DMS53 (cell line): ENCODE results near the gene MLN.
A peak's percentile ranks its signal among the peaks of the same experiment; 100 is the strongest.

ENCODE experiments used
- DNase-seq: peaks from one replicate; lab custom pipeline; 2025; lab: John Stamatoyannopoulos, UW

MLN gene, protein sequence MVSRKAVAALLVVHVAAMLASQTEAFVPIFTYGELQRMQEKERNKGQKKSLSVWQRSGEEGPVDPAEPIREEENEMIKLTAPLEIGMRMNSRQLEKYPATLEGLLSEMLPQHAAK

DNA sequence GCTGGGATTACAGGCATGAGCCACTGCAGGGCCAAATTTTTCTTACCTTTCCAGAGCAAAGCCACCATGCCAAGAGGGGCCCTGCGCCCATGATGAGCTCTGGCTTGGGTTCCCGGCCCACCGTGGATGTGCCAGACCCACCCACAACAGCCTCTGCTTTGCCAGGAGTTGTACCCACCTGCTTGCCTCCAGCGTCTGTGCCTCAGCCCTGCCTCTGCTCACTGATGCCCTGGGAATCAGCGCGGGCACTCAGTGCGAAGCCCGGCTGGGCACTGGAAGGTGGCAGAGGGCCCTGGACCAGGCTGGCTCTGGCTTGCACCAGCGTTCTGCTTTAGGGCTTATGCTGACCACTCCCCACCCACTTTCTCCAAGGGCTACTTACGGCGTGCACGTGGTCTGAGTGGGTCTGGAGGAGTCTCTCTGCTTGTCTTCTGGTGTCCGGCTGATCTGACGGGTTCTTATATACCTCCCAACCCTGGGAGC lies at the start of gene MLN:
Gene MLN (minus strand): TSS at position 433 of the 483 bp plus-strand sequence. CDS start 2,840 bp downstream, outside the sequence.
- DNase-seq, result no peak

DNA sequence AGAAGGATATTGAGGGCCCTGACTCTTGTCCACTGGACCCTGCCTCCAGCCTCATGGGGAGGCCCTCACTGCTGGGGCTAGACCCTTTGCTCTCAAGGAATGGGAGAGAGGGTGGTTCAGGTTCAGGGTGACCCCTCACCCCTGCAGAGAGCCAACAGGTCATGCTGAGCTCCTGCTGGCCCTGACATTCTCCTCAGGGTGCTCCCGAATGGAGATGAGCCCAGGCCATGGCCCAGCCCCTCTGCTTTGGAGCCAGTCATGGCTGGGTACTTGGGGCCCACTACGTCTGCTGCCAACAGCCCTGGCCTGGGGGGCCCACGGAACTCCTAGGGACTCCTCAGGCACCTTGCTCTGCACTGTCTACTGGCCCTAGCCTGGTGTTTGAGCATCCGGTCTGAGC lies 49.2 kb upstream of the MLN start:
- DNase-seq, result no peak

DNA sequence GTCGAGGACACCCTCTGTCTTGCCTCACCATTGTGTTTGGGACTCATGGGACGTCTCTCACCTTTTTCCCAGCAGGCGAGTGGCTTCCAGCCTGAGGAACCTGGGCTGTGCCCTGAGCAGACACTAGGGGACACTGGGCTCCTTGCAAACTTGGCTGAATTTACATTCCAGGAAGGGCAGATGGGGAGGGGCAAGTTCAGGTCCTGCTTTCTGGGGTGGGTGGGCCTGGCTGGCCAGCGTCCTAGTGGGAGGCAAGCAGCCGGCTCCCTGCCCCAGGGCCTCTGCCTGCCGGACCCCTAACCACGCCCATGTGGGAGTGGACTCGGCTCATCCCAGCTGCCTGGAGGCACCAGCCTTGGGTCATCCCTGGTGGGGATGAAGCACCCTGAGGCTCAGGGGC lies 48.2 kb upstream of the MLN start:
- peak; percentile 66 for DNase-seq

DNA sequence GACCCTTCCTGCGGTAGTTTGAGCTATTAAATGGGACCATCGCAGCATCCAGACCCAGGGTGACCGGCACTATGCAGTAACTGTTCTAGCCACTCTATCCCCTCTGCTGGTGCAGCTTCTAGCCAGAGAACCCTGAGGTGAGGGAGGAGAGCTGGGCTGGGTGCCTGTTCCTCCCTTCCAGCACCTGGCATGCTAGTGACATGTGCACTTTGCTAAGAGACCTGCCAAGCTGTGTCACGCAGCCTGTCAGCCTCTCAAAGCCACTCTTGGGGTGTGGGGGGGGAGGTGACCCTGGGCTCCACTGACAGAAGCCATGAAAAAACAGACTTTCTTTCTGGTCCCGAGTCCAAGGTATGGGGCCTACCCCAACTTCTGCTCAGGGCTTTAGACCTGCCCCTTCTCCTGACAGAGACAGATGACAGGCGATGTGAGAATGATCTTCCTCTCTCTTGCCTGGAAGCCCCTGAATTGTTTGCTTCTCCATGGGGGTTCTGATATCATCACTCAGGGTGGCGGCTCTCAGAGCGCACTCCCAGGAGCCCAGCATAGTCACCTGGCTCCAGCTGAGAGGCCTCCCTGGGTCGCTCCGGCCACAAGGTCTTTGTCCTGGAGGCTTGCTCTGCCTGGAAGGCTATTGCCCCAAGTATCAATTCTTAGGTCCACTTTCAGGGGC lies 47.2 kb upstream of the MLN start:
- no peak for DNase-seq

DNA sequence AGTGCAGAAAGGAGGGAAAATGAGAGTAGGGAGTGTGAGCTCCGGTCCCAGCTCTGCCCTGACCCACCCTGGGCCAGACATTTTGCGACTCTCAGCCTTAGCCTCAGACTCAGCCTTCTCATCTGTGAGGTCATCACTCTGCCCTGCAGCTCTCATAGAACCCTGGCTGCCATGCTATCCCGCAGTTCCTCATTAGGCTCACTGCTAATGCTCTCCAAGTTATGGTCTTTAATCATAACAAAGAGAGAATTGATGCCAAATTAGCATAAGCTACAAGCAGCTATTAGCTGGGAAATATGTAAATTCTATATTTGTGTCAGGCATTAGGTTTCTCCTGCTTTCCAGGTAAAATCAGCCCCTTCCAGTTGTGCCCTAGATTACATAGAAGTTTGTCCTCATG lies 46.5 kb upstream of the MLN start:
- no peak for DNase-seq

DNA sequence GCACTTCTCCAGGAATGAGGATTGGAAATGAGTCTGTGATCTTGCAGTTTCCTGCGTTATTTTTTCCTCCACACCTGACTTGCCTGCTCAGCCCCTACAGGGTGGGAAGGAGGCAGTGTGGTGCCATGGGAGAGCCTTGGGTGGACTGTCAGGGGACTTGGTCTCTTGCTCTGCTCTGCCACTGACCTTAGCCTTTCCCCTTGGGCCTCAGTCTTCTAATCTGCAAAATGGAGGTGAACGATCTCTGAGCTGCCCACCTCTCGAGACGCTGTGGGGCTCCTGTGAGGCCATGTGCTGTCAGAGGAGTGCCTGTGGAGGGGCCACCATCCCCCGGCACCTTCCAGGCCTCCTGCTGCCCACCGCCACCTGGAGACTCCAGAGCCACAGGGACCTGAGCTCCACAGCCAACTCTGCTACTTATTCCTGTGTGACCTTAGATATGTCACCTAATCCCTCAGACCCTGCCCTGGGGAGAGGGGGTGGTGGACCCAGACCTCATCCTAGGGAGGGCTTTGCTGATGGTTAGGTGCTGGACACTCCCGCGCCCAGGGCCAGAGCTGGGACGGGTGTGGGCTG lies 45.8 kb upstream of the MLN start:
- no peak for DNase-seq

DNA sequence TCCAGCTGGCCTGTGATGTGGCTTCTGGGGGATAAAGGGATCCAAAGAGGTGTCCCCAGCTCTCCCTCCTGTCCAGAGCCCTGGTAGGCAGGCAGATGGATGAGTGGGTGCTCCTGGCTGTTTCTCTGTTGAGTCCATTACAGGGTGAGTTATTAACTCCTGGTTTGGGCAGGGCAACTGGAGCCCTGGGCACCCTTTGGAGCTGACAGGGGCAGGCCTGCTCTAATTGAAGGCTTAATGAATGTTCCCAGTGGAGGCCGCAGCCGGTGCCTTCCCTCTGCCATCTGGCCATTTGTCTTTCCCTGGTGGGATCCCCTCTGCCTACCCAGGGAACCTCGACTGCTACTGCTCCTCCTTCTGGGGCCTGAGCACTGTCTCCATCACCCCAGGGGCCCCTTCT lies 44.7 kb upstream of the MLN start:
- DNase-seq, result no peak

DNA sequence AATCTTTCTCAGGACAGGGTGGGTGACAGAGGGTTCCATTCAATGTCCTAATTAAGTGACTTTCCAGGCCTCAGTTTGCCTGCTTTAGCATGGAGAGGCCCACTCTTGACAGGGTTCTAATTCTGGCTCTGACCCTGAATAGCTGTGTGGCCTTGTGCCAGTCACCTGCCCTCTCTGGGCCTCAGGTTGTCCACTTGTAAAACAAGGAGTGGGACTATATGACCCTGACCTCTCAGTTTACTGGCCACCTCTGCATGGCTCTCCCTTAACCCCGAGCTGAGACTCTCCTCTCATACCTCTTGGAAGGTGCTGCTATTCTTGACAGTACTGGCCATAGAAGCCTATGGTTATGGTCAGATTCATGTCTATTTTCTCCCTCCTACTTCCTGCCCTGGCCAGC lies 44.1 kb upstream of the MLN start:
- no peak for DNase-seq

DNA sequence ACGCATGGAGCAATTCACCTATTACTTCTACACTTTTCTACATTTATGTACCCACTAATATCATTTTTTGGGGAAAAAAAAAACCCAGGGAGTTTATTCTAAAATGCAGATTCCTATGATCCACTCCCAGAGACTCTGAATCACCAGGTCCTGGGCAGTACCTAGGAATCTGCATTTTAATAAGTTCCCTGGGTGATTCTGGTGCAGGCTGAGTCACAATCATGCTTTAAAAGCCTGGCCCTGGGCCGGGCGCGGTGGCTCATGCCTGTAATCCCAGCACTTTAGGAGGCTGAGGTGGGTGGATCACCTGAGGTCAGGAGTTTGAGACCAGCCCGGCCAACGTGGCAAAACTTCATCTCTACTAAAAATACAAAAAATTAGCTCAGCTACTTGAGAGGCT lies 43.3 kb upstream of the MLN start:
- DNase-seq, result no peak

DNA sequence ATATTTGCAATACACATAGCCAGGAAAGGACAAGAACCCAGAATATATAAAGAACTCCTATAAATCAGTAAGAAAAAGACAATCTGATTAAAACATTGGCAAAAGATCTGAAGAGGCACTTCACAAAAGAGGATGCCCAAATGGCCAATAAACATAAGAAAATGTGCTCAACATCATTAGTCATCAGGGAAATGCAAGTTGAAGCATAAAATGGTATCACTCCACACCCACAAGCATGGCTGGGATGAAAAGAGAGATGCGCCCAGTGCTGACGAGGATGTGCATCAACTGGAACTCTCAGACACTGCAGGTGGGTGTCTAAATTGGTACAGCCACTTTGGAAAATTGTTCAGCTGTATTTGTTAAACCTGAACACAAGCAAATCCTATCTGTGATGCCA lies 42.4 kb upstream of the MLN start:
- no peak for DNase-seq

DNA sequence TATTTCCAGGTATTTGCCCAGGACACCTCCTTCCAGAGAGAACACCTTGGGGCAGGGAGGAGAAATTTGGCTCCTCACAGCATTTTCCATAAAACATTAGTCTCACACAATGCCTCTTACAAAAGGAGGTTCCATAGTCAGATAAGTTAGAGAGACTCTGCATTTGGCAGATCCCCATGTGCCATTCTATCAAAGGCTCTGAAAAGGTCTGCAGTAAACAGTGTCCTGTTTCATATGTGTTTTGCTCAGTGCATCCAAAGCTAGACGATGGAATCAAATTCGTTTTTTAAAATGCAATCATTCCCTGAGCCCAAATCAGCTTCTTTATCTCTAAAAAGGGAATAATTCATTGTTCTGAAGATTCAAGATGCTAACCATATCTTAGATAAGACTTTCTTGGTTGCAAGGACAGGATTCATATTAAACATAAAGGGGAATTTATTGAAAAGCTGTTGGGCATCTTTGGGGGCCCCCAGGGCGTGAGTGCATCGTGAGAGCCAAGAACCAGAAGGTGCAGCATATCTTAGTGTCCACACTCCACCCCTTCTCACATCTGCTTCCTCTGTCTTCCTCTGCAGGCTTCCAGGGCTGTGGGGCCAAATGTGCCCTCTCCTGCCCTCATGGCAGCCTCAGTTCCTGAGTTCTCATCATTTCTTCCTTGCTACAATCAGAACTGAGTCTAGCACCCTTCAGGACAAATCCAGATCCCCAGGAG lies 41.4 kb upstream of the MLN start:
- DNase-seq, result no peak

DNA sequence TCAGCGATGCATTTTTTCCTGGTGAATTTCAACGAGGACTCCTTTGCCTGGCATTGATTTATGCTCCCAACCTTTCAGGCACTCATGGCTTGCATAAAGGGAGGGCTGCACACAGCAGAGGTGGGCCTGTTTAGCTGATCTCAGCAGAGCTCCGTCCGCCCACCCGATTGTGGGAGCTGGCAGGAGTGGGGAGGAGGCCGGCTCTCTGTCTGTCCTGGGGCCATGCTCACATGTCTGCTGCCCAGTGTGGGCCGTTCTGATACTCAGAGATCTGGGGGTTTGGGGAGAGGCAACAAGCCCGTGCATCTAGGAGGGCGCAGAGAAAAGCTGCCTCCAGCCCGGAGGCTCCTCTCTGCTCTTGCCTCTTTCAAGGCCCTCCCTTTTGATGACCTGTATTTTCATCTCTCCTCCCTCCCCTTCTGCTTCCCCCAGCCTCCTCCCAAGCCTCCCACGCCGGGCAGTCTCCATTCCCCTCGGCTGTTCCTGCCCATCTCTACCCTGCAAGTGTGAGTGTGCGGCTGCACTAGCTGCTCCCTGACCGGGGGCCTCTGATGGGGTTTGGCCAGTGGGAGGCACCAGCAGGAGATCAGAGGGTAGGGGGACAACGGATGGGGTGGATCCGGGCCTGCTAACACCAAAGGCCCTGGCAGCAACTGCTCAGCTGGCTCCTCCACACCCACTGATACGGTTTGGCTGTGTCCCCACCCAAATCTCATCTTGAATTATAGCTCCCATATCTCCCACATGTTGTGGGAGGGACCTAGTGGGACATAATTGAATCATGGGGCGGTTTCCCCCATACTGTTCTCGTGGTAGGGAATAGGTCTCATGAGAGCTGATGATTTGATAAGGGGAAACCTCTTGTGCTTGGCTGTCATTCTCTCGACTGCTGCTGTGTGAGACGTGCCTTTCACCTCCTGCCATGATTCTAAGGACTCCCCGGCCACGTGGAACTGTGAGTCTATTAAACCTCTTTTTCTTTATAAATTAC lies 39.6 kb upstream of the MLN start:
- no peak for DNase-seq

DNA sequence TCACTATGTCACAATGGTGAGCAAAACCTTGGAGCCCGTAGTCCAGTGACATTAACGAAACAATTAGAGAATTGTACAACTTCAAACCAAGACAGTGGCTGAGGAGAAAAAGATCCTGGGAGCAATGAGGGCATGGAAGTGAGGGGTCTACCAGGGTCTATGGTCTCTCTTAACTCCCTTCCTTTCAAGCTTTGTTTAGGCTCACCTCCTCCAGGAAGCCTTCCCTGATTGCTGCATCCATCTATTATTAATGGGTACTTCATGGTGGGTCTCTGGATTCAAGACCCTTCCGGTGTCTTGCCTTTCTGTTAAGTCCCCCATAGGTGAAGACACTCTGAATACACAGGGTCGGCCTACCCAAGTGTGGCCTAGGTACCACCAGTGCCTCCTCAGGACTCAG lies 38.1 kb upstream of the MLN start:
- DNase-seq, result no peak

DNA sequence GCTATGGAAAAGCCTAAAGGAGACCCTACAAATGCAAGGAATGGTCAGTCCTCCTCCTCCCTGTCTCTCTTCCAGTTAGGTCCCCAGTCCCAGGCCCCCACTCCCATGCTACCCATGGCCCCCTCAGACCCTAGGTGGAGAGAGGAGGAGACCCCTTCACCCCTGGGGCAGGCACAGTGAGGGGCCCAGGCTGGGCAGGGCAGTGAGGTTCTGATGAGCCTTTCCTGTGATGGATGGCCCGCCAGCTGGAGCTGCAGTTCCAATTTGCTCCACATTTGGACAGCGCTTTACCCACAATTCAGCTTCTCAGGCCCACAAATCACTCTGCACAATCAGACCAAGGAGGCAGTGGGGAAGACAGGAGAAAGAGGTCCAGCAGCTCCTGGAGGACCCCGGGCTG lies 37.3 kb upstream of the MLN start:
- peak; percentile 27 for DNase-seq

DNA sequence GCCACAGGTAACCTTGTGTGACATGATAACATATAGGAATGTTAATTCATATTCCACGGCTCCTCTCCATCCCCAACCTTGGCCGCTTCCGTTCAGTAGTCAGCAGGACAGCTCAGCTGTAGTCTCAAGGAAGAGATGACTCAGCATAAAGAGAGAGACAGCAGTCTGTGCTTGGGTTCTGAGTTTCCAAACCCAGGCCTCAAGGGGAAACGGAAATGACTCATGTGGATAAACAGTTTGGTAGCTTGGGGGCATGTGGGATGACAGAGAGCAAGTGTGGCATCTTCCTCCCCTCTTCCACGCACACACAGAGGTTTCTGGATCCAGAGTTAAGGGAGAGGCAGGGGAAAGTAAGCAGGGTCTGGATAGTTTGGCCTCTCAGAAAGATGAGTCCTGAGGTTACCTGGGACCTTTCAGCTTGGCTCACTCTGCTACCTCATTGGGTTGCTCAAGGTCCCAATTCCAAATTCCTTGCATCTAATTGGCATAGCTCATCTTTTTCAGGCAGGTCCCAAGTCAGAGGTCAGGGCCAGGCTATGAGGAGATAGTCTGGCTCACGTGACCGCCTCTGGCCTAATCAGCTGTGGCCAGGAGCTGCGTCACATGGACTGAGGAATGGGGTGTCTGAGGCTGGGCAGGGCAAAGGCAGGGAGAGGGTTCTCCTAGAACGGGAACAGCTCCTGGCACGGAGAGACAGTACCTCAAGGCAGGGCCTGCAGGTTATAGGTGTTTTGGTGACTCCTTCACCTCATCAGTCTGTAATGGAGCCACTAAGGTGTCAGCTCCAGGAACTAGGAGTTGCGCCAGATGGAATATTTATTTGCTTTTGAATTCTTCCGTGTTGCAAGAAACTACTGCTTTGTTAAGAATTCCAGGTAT lies 36.5 kb upstream of the MLN start:
- DNase-seq, result peak; percentile 97

DNA sequence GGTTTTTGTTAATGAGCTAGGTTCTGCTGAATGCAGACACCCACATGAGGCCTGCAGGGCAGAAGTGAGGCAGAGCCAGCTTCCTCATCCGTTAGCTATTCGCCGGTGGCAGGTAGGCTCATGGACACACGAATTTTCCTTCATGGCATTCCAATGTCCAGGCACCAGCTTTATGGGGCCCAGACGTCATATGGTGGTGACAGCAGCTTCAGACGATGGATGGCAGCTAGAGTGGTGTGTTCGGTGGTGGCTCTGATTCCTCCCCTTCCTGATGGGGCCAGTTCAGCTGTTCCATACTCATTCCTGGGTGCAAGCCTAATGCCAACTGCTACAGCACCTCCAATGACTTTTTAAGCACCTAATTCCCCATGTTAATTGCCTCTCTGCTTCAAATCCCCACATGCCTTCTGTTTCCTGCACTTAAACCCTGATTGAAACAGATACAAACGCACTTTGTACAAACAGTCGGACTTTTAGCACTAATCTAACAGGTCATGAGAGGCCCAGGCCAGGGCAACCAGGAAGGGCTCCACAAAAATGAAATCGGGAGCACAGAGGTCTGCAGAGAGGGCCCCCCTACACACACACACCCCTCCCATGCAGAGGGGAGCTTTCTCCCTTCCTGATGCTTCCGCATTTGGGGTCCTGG lies 35.7 kb upstream of the MLN start:
- DNase-seq, result peak; percentile 69

DNA sequence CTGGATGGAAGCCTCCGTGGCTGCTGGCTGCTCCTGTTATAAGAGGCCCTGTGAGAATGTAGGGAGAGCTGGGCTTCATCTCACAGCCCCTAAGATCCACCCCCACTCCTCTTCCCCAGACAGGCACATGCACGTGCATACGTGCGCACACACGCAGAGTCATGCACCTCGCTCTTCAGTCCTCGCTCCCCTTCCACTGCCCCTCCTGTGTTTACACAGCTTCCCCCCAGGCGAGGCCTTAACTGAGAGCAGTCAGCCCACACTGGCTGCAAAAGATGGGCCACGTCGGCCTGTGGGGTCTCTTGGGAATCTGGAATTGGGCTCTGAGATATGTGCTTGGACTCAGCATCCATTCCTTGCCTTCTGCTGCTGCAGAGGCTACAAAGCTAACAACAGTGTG lies 35.2 kb upstream of the MLN start:
- no peak for DNase-seq

DNA sequence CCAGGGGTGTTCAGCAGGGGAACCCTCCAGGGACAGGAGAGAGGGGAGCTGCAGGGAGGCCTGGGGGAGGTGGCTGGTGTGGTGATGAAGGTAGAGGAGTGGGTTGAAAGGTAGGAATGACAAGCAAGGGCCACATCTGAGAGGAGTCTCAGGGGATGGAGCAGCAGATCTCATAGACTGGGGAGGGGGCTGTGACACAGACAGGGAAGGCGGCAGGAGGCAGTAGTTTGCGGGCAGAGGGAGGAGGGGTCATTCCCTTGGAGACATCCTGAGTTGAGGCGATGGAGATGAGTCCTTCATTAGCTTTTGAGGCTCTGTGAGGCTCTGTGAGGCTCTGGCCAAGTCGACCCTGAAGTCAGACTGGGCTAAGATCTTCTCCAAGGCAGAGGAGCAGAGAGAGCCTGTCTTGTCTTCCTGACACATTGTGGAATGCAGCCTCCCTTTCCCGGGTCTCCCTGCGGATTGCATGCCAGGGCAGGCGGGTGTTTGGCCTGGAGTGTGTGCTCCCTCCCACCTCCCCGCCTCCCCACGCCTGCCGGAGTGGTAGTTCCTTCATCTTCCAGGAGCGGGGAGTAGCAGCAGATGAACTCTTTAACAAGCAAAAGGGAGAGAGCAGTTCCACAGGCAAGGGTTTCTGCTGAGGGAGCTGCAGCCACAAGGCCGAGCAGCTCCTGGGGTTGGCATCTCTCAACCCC lies 34.3 kb upstream of the MLN start:
- DNase-seq, result no peak

DNA sequence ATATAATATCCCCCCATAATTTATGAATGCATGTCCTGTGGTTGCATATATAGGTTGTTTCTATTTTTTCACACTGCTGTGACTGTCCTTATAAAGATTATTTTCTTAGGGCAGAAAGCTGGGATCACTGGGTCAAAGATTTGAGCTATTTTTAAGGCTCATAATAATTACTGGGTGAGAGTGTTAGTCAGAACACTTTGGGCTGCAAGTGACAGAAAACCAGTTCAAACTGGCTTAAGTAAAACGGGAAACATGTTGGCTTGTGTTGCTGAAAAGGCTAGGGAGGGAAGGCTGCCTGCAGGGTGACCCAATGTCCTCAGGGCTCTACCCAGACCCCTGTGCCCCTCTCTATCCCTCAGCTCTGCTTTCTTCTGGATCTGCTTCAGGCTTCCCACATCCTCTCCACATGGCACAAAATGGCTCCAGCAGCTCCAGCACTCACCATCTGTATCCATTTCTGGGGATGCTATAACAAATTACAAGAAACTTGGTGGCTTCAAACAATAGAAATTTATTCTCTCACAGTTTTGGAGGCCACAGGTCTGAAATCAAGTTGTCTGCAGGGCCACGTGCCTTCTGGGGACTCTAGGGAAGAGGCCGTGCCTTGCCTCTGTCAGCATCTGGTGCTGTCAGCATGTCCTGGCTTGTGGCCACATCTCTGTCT lies 33.1 kb upstream of the MLN start:
- no peak for DNase-seq
